Measurements from ENCODE around the gene GRB10.

Gene GRB10

DNA sequence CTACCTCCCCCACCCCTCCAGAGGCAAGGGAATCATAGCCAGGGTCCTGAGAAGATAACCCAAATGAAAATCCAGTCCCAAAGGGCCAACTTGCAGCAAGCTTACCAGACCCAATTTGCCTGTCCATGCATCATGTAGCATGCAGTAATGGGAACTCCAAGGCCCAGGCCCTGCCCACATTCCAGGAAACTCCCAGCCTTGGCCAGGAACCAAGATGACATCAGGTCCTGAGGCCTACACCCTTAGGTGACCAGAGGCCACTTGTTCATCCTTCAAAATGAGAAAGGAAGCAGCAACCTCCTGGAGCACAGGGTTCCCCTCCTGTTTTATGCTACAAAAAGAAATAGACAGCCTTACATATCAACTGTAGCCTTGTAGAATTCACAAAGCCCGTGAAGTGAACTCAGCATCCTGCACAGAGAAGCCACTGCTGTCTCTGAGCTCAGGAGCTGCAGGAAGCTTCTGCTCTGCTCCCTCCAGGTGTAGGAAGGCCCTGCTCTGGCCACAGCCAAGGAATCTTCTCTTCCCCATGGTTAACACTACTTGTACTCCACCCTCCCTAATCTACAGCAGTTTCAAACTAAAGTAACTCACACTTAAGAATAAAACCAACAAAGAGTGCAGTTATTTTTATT lies 30.3 kb upstream of the GRB10 start:
- POLR2A ChIA-PET, result interaction anchor here (1.0 kb wide), 1 partner anchor 19 kb away, joined by 4 read pairs; no protein-coding TSS in a partner anchor
- CTCF ChIA-PET, result no interaction called here
- TF ChIP-seq NFRKB (IDR thresholded peaks at IDR 0.05), result no peak
- TF ChIP-seq BHLHE40 (IDR thresholded peaks at IDR 0.05; ENCODE audit: borderline replicate concordance), result no peak
- no peak for TF ChIP-seq PKNOX1 (IDR thresholded peaks at IDR 0.05)
- TF ChIP-seq HDGF (IDR thresholded peaks at IDR 0.05; ENCODE audit: borderline replicate concordance), result no peak
- TF ChIP-seq FOXM1 (IDR thresholded peaks at IDR 0.05; ENCODE audit: borderline replicate concordance), result no peak
- TF ChIP-seq ARNT (IDR thresholded peaks at IDR 0.05), result no peak
- no peak for TF ChIP-seq SP1 (IDR thresholded peaks at IDR 0.05)
- TF ChIP-seq LEF1 (IDR thresholded peaks at IDR 0.05; ENCODE audit: borderline replicate concordance), result no peak
- TF ChIP-seq ZNF384 (IDR thresholded peaks at IDR 0.05), result no peak
- no peak for TF ChIP-seq SUZ12 (IDR thresholded peaks at IDR 0.05)
- no peak for TF ChIP-seq FOXA1 (IDR thresholded peaks at IDR 0.05)
- TF ChIP-seq ELF4 (IDR thresholded peaks at IDR 0.05), result no peak
- DNase-seq (ENCODE audit: extremely low spot score), result no peak

DNA sequence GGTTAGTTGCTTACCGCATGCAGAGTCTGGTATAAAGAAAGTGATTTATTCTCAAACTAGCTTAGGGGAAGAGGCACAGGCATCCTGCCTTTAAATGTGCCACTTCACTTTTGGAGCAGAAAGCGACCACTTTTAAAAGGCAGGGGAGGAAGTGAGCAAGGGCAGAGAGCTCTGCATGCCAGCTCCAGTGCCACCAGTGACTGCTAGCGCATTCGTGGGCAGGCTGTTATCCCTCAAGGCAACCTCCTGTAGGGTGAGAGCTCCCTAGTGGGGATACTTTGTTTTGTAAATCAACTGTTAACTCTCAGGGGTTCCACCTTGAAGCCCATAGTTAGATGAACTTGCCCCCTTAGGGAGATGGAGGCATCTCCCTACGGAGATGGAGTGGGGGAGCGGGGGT lies 29.4 kb upstream of the GRB10 start:
- no peak for TF ChIP-seq BHLHE40 (IDR thresholded peaks at IDR 0.05; ENCODE audit: borderline replicate concordance)
- no peak for TF ChIP-seq FOXA1 (IDR thresholded peaks at IDR 0.05)
- TF ChIP-seq ELF4 (IDR thresholded peaks at IDR 0.05), result no peak
- POLR2A ChIA-PET, result interaction anchor here (1.0 kb wide), 1 partner anchor 18 kb away, joined by 4 read pairs; no protein-coding TSS in a partner anchor
- CTCF ChIA-PET, result no interaction called here
- DNase-seq (ENCODE audit: extremely low spot score), result no peak

DNA sequence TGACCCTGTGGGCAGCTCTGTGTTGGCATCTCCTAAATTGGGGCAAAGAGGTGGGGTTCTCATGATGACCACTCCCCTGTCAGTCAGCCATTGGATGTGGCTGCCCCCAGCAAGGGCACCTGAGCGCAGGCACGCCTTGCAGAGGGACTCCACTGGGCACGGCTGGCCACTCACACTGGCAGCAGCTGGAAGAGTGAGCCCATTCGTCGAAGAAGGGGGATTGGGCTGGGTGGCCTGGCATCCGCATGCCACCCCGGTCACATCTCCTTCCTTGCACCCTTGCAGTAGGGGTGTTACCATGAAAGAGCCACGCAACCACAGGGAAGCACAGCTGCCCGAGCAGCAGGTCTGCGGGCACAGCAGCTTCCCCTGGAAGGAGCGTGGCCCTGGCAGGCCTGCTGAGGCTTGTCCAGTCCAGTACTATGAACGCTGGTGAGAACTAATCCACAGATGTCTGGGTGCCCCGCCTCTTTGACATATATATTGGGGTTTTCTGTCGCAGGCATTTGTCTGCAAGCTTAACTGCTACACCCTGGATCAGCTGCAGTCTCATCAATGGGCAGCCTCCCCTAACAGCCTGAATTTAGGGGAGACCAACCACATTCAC lies 25.7 kb upstream of the GRB10 start:
- POLR2A ChIA-PET, result interaction anchor here (1.0 kb wide), 1 partner anchor 14 kb away, joined by 4 read pairs; no protein-coding TSS in a partner anchor
- CTCF ChIA-PET, result no interaction called here
- TF ChIP-seq CTBP1 (IDR thresholded peaks at IDR 0.05; ENCODE audit: borderline replicate concordance) (no peak), SP1 (IDR thresholded peaks at IDR 0.05) (no peak)
- no peak for DNase-seq (ENCODE audit: extremely low spot score)

DNA sequence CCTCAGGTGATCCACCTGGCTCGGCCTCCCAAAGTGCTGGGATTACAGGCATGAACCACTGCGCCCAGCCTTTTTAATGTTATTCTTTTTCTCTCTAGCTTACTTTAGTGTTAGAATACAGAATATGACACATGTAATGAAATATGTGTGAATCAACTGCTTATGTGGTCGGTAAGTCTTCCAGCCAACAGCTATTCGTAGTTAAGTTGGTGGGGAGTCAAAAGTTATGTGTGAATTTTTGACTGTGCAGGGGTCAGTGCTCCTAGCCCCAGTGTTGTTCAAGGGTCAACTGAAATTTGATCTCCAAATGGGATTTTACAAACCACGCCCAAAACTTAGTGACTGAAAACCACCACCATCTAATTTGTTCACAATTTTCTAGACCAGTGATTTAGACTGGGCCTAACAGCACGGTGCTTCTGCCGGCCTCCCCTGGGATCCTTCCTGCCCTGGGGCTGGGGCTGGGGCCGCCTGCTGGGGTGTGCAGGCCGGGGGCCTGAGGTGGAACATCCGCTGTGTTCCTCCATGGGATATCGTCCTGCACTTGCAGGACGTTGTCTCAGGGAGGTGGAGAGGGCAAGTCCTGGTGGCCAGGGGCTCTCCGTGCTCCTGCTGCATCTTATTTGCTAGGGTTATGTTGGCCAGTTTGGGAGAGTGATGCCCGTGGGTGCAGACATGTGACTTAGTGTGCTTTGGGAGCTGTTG lies 24.5 kb upstream of the GRB10 start:
- no peak for DNase-seq (ENCODE audit: extremely low spot score)
- ChIA-PET POLR2A (no interaction called here), CTCF (no interaction called here)
- TF ChIP-seq SUZ12 (IDR thresholded peaks at IDR 0.05), result no peak
- no peak for TF ChIP-seq L3MBTL2 (conservative IDR thresholded peaks at IDR 0.05)
- no peak for TF ChIP-seq ZNF384 (IDR thresholded peaks at IDR 0.05)
- no peak for TF ChIP-seq ARNT (IDR thresholded peaks at IDR 0.05)
- TF ChIP-seq HDGF (IDR thresholded peaks at IDR 0.05; ENCODE audit: borderline replicate concordance), result no peak
- no peak for TF ChIP-seq SP1 (IDR thresholded peaks at IDR 0.05)
- no peak for TF ChIP-seq LEF1 (IDR thresholded peaks at IDR 0.05; ENCODE audit: borderline replicate concordance)
- TF ChIP-seq TARDBP (IDR thresholded peaks at IDR 0.05), result no peak
- no peak for TF ChIP-seq PKNOX1 (IDR thresholded peaks at IDR 0.05)
- TF ChIP-seq ELF4 (IDR thresholded peaks at IDR 0.05), result no peak
- no peak for TF ChIP-seq FOXK2 (IDR thresholded peaks at IDR 0.05)
- TF ChIP-seq BHLHE40 (IDR thresholded peaks at IDR 0.05; ENCODE audit: borderline replicate concordance), result no peak
- TF ChIP-seq NFRKB (IDR thresholded peaks at IDR 0.05), result no peak
- no peak for TF ChIP-seq FOXM1 (IDR thresholded peaks at IDR 0.05; ENCODE audit: borderline replicate concordance)
- no peak for TF ChIP-seq FOXA1 (IDR thresholded peaks at IDR 0.05)
- TF ChIP-seq CTBP1 (IDR thresholded peaks at IDR 0.05; ENCODE audit: borderline replicate concordance), result no peak

- CTCF ChIA-PET, result interaction anchor here (0.6 to 0.9 kb wide), 2 partner anchors 15 to 33 kb away, joined by 4 read pairs; no protein-coding TSS in a partner anchor
- POLR2A ChIA-PET, result no interaction called here
- no peak for TF ChIP-seq PKNOX1 (IDR thresholded peaks at IDR 0.05)
- no peak for TF ChIP-seq BHLHE40 (IDR thresholded peaks at IDR 0.05; ENCODE audit: borderline replicate concordance)
- no peak for TF ChIP-seq ZNF384 (IDR thresholded peaks at IDR 0.05)
- no peak for TF ChIP-seq FOXM1 (IDR thresholded peaks at IDR 0.05; ENCODE audit: borderline replicate concordance)
- no peak for TF ChIP-seq ELF4 (IDR thresholded peaks at IDR 0.05)
- DNase-seq (ENCODE audit: extremely low spot score), result no peak
Measured at GRCh38 chr7:50806143-50806542, 23.4 kb upstream of the GRB10 start.

- no peak for TF ChIP-seq ARNT (IDR thresholded peaks at IDR 0.05)
- TF ChIP-seq L3MBTL2 (conservative IDR thresholded peaks at IDR 0.05), result no peak
- no peak for TF ChIP-seq FOXA1 (IDR thresholded peaks at IDR 0.05)
- no peak for TF ChIP-seq FOXM1 (IDR thresholded peaks at IDR 0.05; ENCODE audit: borderline replicate concordance)
- TF ChIP-seq SUZ12 (IDR thresholded peaks at IDR 0.05), result no peak
- no peak for TF ChIP-seq LEF1 (IDR thresholded peaks at IDR 0.05; ENCODE audit: borderline replicate concordance)
- no peak for TF ChIP-seq CTBP1 (IDR thresholded peaks at IDR 0.05; ENCODE audit: borderline replicate concordance)
- TF ChIP-seq NFRKB (IDR thresholded peaks at IDR 0.05), result no peak
- no peak for TF ChIP-seq SP1 (IDR thresholded peaks at IDR 0.05)
- no peak for TF ChIP-seq ZNF384 (IDR thresholded peaks at IDR 0.05)
- TF ChIP-seq HDGF (IDR thresholded peaks at IDR 0.05; ENCODE audit: borderline replicate concordance), result no peak
- TF ChIP-seq TARDBP (IDR thresholded peaks at IDR 0.05), result no peak
- TF ChIP-seq ELF4 (IDR thresholded peaks at IDR 0.05), result no peak
- no peak for TF ChIP-seq PKNOX1 (IDR thresholded peaks at IDR 0.05)
- TF ChIP-seq FOXK2 (IDR thresholded peaks at IDR 0.05), result no peak
- no peak for TF ChIP-seq BHLHE40 (IDR thresholded peaks at IDR 0.05; ENCODE audit: borderline replicate concordance)
- ChIA-PET CTCF (interaction anchor here (0.6 to 0.9 kb wide), 2 partner anchors 15 to 33 kb away, joined by 4 read pairs; no protein-coding TSS in a partner anchor), POLR2A (no interaction called here)
- no peak for DNase-seq (ENCODE audit: extremely low spot score)
Measured at GRCh38 chr7:50805447-50806125, 22.9 kb upstream of the GRB10 start.
